Measurements from ENCODE around the gene SYCE1L.
A peak's percentile ranks its signal among the peaks of the same experiment; 100 is the strongest.

SYCE1L gene

DNA sequence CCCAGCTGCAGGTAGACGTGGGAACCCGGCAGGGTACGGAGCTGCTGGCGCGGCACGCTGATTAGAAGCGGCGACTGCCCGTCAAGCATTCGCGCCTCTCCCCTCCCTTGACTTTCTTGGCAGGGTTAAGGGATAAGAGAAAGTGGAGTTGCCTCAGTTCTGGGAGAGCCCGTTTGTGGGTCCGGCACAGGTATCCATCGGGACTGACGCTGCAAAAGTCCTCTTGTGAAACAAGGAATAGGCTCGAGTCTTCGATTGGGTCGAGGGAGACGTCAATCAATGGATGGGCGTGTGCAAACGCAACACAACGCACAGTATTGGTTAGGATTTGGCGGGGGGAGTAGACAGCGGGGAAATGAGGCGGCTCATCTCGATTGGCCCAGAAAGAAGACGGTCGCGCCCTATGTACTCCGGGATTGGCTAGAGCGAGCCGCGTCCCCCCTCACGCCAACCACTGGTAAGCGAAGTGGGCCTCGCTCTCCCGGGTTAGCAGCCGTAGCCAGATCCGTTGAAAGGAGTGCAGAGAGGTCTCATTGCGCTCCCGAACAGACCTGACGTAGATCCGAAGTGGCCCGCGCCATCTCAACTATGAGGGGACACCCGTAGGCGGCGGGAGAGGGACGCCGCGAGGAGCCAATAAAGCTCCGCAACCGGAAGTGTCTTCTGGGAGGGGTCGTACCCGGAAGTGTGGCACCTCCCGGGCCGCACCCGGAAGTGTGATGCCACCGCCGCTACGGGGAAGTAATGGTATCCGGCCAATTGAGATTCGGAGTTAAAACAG, 8.5 kb upstream of the SYCE1L start, which contains the start of gene MON1B:
Gene MON1B, plus strand, starts transcription at position 713 of the 781 bp plus-strand sequence. CDS start 296 bp downstream, outside the sequence.
- H3K4me3 ChIP-seq (ENCODE audit: low read length), result peak within 1 kb of the TSS; percentile 97
- TF ChIP-seq, protein P1, sequence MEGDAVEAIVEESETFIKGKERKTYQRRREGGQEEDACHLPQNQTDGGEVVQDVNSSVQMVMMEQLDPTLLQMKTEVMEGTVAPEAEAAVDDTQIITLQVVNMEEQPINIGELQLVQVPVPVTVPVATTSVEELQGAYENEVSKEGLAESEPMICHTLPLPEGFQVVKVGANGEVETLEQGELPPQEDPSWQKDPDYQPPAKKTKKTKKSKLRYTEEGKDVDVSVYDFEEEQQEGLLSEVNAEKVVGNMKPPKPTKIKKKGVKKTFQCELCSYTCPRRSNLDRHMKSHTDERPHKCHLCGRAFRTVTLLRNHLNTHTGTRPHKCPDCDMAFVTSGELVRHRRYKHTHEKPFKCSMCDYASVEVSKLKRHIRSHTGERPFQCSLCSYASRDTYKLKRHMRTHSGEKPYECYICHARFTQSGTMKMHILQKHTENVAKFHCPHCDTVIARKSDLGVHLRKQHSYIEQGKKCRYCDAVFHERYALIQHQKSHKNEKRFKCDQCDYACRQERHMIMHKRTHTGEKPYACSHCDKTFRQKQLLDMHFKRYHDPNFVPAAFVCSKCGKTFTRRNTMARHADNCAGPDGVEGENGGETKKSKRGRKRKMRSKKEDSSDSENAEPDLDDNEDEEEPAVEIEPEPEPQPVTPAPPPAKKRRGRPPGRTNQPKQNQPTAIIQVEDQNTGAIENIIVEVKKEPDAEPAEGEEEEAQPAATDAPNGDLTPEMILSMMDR (conservative IDR thresholded peaks at IDR 0.05; ENCODE audit: low read length), result no peak; the same call in 1 of the 2 replicates

DNA sequence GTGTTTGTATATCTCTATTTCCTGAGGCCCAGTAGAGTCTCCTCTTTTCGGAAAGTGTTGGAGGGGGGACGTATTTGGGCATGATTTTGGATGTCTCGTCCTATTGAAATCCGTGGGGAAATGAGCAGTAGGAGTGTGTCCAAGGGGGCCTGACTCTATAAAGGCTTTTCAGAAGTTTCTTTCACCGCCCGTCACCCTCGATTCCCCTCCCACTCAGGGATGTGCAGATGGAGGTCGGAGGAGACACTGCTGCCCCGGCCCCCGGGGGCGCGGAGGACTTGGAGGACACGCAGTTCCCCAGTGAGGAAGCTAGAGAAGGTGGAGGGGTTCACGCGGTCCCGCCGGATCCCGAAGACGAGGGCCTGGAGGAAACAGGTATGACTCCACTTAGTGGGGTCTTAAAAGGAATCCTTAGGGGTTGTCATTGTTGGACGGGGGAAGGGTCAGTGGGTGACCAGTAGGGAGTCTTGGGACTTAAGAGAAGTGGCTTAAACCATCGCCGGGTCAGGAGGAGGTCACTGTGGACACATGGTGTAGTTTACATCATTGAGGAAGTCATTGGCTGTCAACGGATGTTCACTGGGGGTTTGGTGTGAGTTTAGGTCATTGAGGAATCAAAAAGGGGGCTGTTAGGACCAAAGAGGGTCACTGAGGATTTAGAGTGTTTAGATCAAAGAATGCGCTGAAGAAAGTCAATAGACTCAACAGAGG, 7.8 kb upstream of the SYCE1L start:
- TF ChIP-seq, protein P1 (conservative IDR thresholded peaks at IDR 0.05; ENCODE audit: low read length), result no peak
- DNase-seq (ENCODE audit: low read depth), result peak; percentile 17

More for the DNA sequence above, 8.5 kb upstream of the SYCE1L start, which contains the start of gene MON1B:
- peak; percentile 99 for DNase-seq (ENCODE audit: low read depth)

DNA sequence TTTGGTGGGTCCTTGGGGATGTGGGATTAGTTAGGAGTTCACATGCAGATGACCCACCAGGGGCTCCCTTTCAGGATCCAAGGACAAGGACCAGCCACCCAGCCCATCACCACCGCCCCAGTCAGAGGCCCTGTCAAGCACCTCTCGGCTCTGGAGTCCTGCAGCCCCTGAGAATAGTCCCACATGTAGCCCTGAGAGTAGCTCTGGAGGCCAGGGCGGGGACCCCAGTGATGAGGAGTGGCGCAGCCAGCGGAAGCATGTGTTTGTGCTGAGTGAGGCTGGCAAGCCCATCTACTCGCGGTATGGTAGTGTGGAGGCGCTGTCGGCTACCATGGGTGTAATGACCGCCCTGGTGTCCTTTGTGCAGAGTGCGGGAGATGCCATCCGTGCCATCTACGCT, 5.8 kb upstream of the SYCE1L start:
- H3K4me3 ChIP-seq (ENCODE audit: low read length), result no peak overlapping the region
- DNase-seq (ENCODE audit: low read depth), result no peak
- TF ChIP-seq, protein P1 (conservative IDR thresholded peaks at IDR 0.05; ENCODE audit: low read length), result no peak

More for the DNA sequence above, 7.8 kb upstream of the SYCE1L start:
- H3K4me3 ChIP-seq (ENCODE audit: low read length), result peak overlapping the region; percentile 97

DNA sequence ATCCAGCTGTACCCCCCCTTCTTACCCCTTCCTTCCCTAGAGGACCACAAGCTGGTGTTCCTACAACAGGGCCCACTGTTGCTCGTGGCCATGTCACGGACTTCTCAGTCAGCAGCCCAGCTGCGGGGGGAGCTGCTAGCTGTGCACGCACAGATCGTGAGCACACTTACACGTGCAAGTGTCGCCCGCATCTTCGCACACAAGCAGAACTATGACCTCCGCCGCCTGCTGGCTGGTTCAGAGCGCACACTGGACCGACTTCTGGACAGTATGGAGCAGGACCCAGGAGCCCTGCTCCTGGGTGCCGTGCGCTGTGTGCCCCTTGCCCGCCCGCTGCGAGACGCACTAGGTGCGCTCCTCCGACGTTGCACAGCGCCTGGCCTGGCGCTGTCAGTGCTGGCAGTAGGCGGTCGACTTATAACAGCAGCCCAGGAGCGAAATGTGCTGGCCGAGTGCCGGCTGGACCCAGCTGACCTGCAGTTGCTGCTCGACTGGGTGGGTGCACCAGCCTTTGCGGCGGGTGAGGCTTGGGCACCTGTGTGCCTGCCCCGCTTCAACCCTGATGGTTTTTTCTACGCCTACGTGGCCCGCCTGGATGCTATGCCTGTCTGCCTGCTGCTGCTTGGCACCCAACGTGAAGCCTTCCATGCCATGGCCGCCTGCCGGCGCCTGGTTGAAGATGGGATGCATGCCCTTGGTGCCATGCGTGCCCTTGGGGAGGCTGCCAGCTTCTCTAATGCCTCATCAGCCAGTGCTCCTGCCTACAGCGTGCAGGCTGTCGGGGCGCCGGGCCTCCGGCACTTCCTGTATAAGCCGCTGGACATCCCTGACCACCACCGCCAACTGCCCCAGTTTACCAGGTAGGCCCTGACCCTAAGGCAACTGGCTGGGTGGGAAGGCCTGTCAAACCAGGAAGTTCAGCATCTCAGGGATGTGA, 4.6 kb upstream of the SYCE1L start:
- H3K4me3 ChIP-seq (ENCODE audit: low read length), result no peak overlapping the region
- TF ChIP-seq, protein P1 (conservative IDR thresholded peaks at IDR 0.05; ENCODE audit: low read length), result no peak
- DNase-seq (ENCODE audit: low read depth), result no peak

DNA sequence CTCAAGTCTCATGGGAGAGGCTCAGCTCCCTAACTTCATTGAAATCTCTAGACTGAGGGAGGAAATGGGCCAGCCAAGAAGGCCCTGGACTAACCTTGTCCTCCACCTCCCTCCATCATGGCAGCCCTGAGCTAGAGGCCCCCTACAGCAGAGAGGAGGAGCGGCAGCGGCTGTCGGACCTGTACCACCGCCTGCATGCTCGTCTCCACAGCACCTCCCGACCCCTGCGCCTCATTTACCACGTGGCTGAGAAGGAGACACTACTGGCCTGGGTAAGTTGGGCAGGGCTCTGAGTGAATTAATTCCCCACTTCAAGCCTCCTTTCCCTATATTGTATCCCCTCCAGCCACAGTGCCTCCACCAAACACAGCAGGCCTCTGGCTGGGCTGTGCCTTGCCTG, 3.8 kb upstream of the SYCE1L start:
- TF ChIP-seq, protein P1 (conservative IDR thresholded peaks at IDR 0.05; ENCODE audit: low read length), result no peak
- no peak for DNase-seq (ENCODE audit: low read depth)
- no peak overlapping the region for H3K4me3 ChIP-seq (ENCODE audit: low read length)

DNA sequence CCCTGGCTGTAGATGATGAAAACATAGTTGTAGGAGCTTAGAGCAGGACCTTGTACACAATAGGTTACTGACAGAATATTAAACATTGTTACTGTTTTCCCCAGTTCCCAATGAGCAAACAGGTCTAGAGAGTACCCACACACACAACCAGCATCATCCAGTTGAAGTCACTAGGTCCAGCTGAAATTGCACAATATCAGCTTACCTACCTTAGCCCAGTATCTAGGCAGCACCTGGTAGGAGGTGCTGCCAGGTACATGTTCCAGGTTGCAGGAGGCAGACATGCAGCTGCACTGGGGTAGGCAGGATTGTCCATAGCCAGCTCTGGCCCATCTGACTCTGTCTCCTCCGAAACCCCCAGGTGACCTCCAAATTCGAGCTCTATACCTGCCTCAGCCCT, 1.5 kb upstream of the SYCE1L start:
- no peak for DNase-seq (ENCODE audit: low read depth)
- H3K4me3 ChIP-seq (ENCODE audit: low read length), result no peak overlapping the region
- TF ChIP-seq, protein P1 (conservative IDR thresholded peaks at IDR 0.05; ENCODE audit: low read length), result no peak

Measured in AG10803 (cell line).